A673 (cell line): ENCODE measurements around the gene SPATA9.

Source experiments
- EZH2 ChIP-seq: fragments of 200-600 bp; sonication (generic); IDR thresholded peaks from 2 replicates; pipeline ENCODE4 v1.6.1; 2017; ENCODE audit warnings: borderline replicate concordance, low read depth, mild to moderate bottlenecking, mixed read lengths, antibody characterized with exemption, low read length; ENCODE audit not compliant: poor library complexity, severe bottlenecking
- TF ChIP-seq, protein P1 (sequence below): fragments of 300-800, 200-600 bp; sonication (generic); conservative IDR thresholded peaks from 2 replicates; pipeline ENCODE4 v1.5.1; 2017; ENCODE audit warnings: low read depth, mild to moderate bottlenecking, antibody characterized with exemption, low read length, moderate library complexity, mixed read lengths

DNA sequence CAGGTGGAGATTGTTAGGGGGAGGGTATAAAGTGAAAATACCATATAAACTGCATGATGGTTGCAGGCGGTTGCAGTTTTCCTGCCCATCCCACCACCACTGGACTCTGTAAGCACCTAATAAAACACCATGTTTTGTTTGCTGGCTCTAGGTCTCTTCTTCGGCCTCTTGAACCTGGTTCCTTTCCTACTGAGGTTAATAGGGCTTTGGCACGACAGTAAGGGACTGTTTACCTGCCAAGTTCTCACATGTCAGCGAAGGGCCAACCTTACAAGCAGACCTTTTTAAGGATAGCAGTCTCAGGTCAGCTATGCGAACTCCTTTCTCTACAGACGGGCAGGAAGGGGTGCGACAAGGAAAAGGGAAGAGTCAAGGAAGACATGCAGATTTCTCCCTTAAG lies 39.6 kb downstream of the SPATA9 start:
- TF ChIP-seq EZH2: no peak
- TF ChIP-seq, protein P1, sequence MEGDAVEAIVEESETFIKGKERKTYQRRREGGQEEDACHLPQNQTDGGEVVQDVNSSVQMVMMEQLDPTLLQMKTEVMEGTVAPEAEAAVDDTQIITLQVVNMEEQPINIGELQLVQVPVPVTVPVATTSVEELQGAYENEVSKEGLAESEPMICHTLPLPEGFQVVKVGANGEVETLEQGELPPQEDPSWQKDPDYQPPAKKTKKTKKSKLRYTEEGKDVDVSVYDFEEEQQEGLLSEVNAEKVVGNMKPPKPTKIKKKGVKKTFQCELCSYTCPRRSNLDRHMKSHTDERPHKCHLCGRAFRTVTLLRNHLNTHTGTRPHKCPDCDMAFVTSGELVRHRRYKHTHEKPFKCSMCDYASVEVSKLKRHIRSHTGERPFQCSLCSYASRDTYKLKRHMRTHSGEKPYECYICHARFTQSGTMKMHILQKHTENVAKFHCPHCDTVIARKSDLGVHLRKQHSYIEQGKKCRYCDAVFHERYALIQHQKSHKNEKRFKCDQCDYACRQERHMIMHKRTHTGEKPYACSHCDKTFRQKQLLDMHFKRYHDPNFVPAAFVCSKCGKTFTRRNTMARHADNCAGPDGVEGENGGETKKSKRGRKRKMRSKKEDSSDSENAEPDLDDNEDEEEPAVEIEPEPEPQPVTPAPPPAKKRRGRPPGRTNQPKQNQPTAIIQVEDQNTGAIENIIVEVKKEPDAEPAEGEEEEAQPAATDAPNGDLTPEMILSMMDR: no peak
